Measurements from ENCODE around the gene ARHGAP25. TPM values are rescaled to one million over a fixed set of nuclear protein-coding genes. Genes with fewer than 3 reads are reported as not detected.

The ARHGAP25 gene
- total RNA-seq, 1 experiment from 2014 or later = 0.27 TPM

GRCh38 chr2:68755071-68755470 is 20.5 kb downstream of the ARHGAP25 start:
- no TSS peak for BruUV-seq (replicated peaks)
- H3K79me2 ChIP-seq (ENCODE audit: insufficient read depth, low read length) = no peaks in the 10 kb centered on the region
- intact Hi-C loops (cut with micrococcal nuclease) = no loop called here

More at GRCh38 chr2:68755071-68755470, 20.5 kb downstream of the ARHGAP25 start:
- CTCF ChIA-PET = interaction anchor here (0.6 to 1.0 kb wide), 2 partner anchors 46 to 170 kb away, joined by 3 to 4 read pairs; no protein-coding TSS in a partner anchor
- Histone ChIP-seq H3K36me3 (ENCODE audit: control insufficient read depth in 1 of 2, insufficient read depth in 2 of 2, low read length in 2 of 2) (no peaks in the 10 kb centered on the region), H3K9me3 (ENCODE audit: control insufficient read depth in 1 of 2, insufficient read depth in 1 of 2, low read depth in 1 of 2, low read length in 2 of 2) (no peaks in the 10 kb centered on the region), H3K4me1 (ENCODE audit: control insufficient read depth in 1 of 2, insufficient read depth in 2 of 2, low read length in 2 of 2) (no peaks in the 10 kb centered on the region), H3K27ac (ENCODE audit: low read depth, low read length) (no peak overlapping the region), H3K4me3 (replicated peaks in 1 of 2; ENCODE audit: low read depth in 1 of 2, low read length in 2 of 2) (no peak overlapping the region), H3K4me2 (ENCODE audit: low read length) (no peak overlapping the region), H2AFZ (ENCODE audit: low read depth, low read length, poor library complexity, severe bottlenecking) (no peak overlapping the region), H3K27me3 (ENCODE audit: insufficient read depth, low read length) (no peaks in the 10 kb centered on the region), H3K9me2 (ENCODE audit: insufficient read depth) (no peaks in the 10 kb centered on the region), H3K9ac (ENCODE audit: low read length) (no peak overlapping the region), H4K20me1 (ENCODE audit: insufficient read depth) (no peaks in the 10 kb centered on the region)
- no peak for TF ChIP-seq CEBPB (IDR thresholded peaks at IDR 0.05; ENCODE audit: low read depth)
- no peak for TF ChIP-seq ZBTB33 (IDR thresholded peaks at IDR 0.05; ENCODE audit: extremely low read depth, insufficient replicate concordance, low read length)
- TF ChIP-seq YY1 (IDR thresholded peaks at IDR 0.05; ENCODE audit: extremely low read depth, insufficient replicate concordance, low read depth, low read length) = no peak
- no peak for TF ChIP-seq EZH2 (IDR thresholded peaks at IDR 0.05)
- no peak for TF ChIP-seq EGR1 (IDR thresholded peaks at IDR 0.05; ENCODE audit: low read depth)
- no peak for TF ChIP-seq EZH2phosphoT487 (IDR thresholded peaks at IDR 0.05; ENCODE audit: borderline replicate concordance)
- no peak for TF ChIP-seq MAX (IDR thresholded peaks at IDR 0.05)
- no peak for TF ChIP-seq JUND (IDR thresholded peaks at IDR 0.05)
- TF ChIP-seq CBX3 (IDR thresholded peaks at IDR 0.05; ENCODE audit: low read depth) = no peak
- TF ChIP-seq RAD21 (IDR thresholded peaks at IDR 0.05; ENCODE audit: low read depth) = no peak
- no peak for DNase-seq (ENCODE audit: low read depth, low spot score)
- ATAC-seq = no peak
- RAD21 ChIA-PET (ENCODE audit: low non-redundant PET in 1 of 2, low total read pairs in 2 of 2, uncharacterized antibody in 2 of 2, unreplicated experiment in 2 of 2) = no interaction called here
- POLR2A ChIA-PET = no interaction called here
